ENCODE measurements around the gene RAB26. TPM values are rescaled to one million over a fixed set of nuclear protein-coding genes. Genes with fewer than 3 reads are reported as not detected.

RAB26 gene
- total RNA-seq, 2 donors from 2014 or later = 18.2 to 24.5 TPM

DNA sequence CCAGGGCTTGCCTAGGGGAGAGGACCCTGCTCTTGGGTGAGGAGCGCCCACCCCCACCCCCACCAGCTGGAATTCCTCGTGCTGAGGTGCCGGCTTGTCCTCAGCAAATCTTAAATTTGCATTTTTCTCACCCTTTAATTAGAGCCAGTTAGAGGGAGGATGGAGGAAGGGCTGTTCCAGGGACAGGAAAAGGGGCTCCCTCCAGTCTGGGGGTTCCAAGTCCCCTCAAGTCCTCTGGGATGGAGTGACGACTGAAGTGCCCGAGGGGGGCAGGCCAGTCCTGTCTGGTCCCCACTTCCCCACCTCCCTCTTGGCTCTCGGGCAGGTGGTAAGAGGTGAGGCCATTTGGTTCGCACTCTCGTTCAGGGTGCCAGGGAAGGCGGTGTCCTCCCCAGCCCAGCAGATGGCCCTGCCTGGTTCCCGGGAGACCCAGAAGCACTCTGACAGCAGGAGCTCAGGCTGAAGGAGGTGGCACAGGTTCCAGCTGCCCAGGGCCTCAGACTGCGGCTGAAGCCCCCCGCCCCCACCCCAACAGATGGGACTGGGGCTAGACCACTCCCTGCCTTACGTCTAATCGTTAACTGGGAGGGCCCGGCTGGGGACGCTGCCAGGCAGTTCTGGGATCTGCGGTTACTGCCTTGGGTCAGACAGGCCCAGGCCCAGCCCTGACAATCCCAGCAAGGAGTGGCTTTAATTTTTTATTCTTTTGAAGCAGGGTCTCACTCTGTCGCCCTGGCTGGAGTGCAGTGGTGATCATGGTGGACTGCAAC is 2.2 kb downstream of the RAB26 start:
- Histone ChIP-seq H3K4me1 (peaks cover 44% of the 10 kb centered on the region), H3K36me3 (no peaks in the 10 kb centered on the region), H3K27ac (no peak overlapping the region), H3K4me3 (no peak overlapping the region), H3K27me3 (no peaks in the 10 kb centered on the region), H3K9me3 (no peaks in the 10 kb centered on the region), H3K9ac (ENCODE audit: low read depth in 2 of 2, low read length in 2 of 2) (peak overlapping the region; percentile 51 to 78)
- TF ChIP-seq, protein P1, sequence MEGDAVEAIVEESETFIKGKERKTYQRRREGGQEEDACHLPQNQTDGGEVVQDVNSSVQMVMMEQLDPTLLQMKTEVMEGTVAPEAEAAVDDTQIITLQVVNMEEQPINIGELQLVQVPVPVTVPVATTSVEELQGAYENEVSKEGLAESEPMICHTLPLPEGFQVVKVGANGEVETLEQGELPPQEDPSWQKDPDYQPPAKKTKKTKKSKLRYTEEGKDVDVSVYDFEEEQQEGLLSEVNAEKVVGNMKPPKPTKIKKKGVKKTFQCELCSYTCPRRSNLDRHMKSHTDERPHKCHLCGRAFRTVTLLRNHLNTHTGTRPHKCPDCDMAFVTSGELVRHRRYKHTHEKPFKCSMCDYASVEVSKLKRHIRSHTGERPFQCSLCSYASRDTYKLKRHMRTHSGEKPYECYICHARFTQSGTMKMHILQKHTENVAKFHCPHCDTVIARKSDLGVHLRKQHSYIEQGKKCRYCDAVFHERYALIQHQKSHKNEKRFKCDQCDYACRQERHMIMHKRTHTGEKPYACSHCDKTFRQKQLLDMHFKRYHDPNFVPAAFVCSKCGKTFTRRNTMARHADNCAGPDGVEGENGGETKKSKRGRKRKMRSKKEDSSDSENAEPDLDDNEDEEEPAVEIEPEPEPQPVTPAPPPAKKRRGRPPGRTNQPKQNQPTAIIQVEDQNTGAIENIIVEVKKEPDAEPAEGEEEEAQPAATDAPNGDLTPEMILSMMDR (IDR thresholded peaks at IDR 0.05) = no peak
- intact Hi-C loops (cut with DNase I) = no loop called here
- peak; percentile 68 for DNase-seq

DNA sequence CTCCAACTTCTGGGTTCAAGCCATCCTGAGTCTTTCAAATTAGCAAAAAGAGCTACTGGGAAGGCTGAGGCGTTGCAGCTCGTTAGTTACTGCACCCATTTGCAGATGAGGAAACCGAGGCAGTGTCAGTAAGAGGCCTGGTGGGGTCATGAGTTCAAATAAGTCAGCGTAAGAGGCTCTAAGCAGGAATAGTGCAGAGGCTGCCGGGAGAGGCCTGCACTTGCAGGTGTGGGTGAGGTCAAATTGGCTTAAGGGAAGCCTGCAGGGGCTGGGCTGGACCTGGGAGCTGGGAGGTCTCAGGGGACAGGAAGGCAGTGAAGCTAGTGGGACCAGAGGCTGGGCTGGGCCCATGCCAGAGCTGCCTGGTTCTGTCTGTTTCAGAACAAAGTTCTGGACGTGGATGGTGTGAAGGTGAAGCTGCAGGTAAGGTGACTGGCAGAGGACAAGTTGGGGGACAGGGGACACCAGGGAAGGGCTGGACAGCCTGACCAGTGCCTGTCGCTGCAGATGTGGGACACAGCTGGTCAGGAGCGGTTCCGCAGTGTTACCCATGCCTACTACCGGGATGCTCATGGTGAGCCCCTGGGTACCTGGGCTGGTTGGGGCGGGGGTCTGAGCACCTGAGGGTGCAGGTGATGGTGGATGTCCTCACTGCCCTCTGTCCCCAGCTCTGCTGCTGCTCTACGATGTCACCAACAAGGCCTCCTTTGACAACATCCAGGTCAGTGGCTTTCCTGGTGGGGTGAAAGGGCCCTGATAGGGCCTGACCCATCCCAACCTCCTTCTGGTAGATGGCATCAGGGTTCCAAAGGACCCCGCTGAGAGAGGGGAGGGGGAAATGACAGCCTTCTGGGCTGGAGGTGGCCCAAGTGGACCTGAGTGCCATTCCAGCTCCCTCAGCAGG is 3.0 kb downstream of the RAB26 start:
- TF ChIP-seq, protein P1 (IDR thresholded peaks at IDR 0.05) = no peak
- H3K4me1 ChIP-seq = peaks cover 45% of the 10 kb centered on the region
- H3K4me3 ChIP-seq = no peak overlapping the region
- DNase-seq = no peak
- no peaks in the 10 kb centered on the region for H3K27me3 ChIP-seq
- intact Hi-C loops (cut with DNase I) = no loop called here
- peak overlapping the region; percentile 51 to 78 for H3K9ac ChIP-seq (ENCODE audit: low read depth in 2 of 2, low read length in 2 of 2)
- no peaks in the 10 kb centered on the region for H3K9me3 ChIP-seq
- H3K36me3 ChIP-seq = no peaks in the 10 kb centered on the region
- H3K27ac ChIP-seq = no peak overlapping the region

DNA sequence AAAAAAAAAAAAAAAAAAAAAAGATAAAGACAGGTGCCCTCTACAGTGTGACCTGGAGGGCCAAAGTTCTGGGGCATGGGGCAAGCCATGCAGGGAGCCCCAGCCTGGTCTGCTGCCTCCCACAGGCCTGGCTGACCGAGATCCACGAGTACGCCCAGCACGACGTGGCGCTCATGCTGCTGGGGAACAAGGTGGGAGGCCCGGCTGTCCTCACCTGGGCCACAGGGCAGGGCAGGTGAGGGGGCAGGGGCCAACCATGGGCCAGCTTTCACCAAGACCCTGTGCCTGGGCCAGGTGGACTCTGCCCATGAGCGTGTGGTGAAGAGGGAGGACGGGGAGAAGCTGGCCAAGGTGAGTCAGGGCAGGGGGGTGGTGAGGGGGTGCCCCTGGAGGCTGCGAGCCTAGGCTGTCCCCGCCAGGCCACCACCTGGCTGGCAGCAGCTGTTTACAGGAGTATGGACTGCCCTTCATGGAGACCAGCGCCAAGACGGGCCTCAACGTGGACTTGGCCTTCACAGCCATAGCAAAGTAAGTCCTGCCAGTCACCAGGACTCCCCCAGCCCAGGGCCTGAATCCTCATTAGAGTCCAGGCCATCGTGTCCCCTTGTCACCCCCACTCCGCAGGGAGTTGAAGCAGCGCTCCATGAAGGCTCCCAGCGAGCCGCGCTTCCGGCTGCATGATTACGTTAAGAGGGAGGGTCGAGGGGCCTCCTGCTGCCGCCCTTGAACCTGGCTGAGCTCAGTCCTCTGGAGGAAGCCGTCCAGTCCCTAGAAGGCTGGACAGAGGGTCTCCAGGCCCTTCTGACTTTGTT is 4.5 kb downstream of the RAB26 start:
- TF ChIP-seq, protein P1 (IDR thresholded peaks at IDR 0.05) = no peak
- Histone ChIP-seq H3K9ac (ENCODE audit: low read depth in 2 of 2, low read length in 2 of 2) (peak overlapping the region; percentile 67 to 100), H3K4me3 (peak overlapping the region; percentile 76), H3K27me3 (no peaks in the 10 kb centered on the region), H3K27ac (peak overlapping the region; percentile 67), H3K4me1 (peaks cover 55% of the 10 kb centered on the region), H3K36me3 (no peaks in the 10 kb centered on the region), H3K9me3 (no peaks in the 10 kb centered on the region)
- intact Hi-C loops (cut with DNase I) = no loop called here
- peak; percentile 58 for DNase-seq

DNA sequence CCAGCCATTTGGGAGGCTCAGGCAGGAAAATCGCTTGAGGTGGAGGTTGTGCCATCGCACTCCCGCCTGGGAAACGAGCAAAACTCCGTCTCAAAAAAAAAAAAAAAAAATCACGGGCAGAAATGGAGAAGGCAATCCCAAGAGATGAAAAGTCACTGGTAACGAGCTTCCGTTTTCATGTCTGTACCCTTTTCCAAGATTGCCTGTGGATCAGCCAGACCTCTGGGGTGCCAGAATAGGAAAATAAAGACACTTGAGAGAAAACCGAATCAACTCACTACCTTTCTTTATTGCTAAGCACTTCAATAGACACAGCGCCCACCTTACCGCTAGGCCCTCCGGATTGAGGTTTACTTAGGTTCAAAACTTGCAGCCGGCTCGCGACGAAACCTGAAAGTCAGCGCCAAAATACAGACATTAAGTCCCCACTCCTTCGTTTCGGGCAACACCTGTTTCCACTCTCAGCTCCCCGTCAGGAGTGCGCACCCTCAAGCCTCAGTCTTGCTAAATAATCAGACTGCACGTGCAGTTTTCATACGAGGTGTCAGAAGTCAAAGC is 6.2 kb downstream of the RAB26 start:
- intact Hi-C loops (cut with DNase I) = no loop called here
- H3K27ac ChIP-seq = peak overlapping the region; percentile 67
- no peaks in the 10 kb centered on the region for H3K36me3 ChIP-seq
- peak overlapping the region; percentile 67 to 100 for H3K9ac ChIP-seq (ENCODE audit: low read depth in 2 of 2, low read length in 2 of 2)
- no peaks in the 10 kb centered on the region for H3K27me3 ChIP-seq
- H3K4me3 ChIP-seq = peak overlapping the region; percentile 76
- TF ChIP-seq, protein P1 (IDR thresholded peaks at IDR 0.05) = no peak
- H3K4me1 ChIP-seq = peaks cover 60% of the 10 kb centered on the region
- peak; percentile 39 for DNase-seq
- no peaks in the 10 kb centered on the region for H3K9me3 ChIP-seq

All from colonic mucosa (tissue), 4 donors.